Fibroblast of lung (primary cell): Measurements from ENCODE around the gene BABAM2.

ENCODE experiments used
- EZH2 ChIP-seq: IDR thresholded peaks from 2 replicates; pipeline ENCODE4 v1.5.1; 2012; ENCODE audit warnings: low read length, control low read depth, mild to moderate bottlenecking; ENCODE audit errors: missing control alignments
- TF ChIP-seq, protein P1 (sequence below), 2 donors: IDR thresholded peaks in 1 of 2; conservative IDR thresholded peaks in 1 of 2; 1 replicate in 1 of 2; 2 replicates in 1 of 2; pipeline ENCODE4 v1.5.1; 2011 to 2012; ENCODE audit warnings: low read length in 2 of 2, control low read depth in 1 of 2, inconsistent platforms in 1 of 2, low read depth in 1 of 2, mild to moderate bottlenecking in 1 of 2

DNA sequence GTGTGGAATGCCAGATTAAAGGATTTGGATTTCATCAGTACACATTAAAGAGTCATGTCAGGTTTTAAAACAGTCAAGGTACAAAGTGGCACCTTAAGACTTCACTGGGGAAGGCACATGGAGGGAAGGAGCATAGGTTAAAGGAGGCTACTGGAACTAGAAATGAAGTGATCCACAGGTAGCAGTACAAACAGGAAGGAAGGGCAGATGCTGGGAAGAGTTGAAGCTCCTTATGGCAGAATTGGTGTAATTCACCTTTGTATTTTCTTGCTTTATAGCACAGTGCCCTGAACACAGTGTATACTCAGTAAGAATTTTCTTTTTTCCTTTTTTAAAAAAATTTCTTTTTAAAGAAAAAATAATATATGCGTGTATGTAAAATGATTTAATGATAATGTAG lies 177.1 kb downstream of the BABAM2 start:
- TF ChIP-seq, protein P1, sequence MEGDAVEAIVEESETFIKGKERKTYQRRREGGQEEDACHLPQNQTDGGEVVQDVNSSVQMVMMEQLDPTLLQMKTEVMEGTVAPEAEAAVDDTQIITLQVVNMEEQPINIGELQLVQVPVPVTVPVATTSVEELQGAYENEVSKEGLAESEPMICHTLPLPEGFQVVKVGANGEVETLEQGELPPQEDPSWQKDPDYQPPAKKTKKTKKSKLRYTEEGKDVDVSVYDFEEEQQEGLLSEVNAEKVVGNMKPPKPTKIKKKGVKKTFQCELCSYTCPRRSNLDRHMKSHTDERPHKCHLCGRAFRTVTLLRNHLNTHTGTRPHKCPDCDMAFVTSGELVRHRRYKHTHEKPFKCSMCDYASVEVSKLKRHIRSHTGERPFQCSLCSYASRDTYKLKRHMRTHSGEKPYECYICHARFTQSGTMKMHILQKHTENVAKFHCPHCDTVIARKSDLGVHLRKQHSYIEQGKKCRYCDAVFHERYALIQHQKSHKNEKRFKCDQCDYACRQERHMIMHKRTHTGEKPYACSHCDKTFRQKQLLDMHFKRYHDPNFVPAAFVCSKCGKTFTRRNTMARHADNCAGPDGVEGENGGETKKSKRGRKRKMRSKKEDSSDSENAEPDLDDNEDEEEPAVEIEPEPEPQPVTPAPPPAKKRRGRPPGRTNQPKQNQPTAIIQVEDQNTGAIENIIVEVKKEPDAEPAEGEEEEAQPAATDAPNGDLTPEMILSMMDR (conservative IDR thresholded peaks at IDR 0.05 in 1 of 2, IDR thresholded peaks at IDR 0.05 in 1 of 2; ENCODE audit: low read depth in 1 of 2, low read length in 2 of 2) = no peak
- no peak for TF ChIP-seq EZH2
